Keratinocyte (primary cell): ENCODE results near the gene VAMP2.

Experiments
- EZH2 ChIP-seq: IDR thresholded peaks from one replicate; pipeline ENCODE4 v1.6.1; 2012; ENCODE audit warnings: inconsistent platforms, mild to moderate bottlenecking, low read length, moderate library complexity
- TF ChIP-seq, protein P1 (sequence below), 3 experiments: IDR thresholded peaks in 1 of 3; conservative IDR thresholded peaks in 1 of 3; optimal IDR thresholded peaks in 1 of 3; 2 replicates in 2 of 3; 3 replicates in 1 of 3; pipeline versions ENCODE3 to v1.5.1; 2011; ENCODE audit warnings: low read length in 3 of 3, mild to moderate bottlenecking in 3 of 3, moderate library complexity in 2 of 3, control low read depth in 1 of 3, inconsistent platforms in 1 of 3; ENCODE audit not compliant: insufficient read depth in 2 of 3; ENCODE audit errors: extremely low read depth in 1 of 3

DNA sequence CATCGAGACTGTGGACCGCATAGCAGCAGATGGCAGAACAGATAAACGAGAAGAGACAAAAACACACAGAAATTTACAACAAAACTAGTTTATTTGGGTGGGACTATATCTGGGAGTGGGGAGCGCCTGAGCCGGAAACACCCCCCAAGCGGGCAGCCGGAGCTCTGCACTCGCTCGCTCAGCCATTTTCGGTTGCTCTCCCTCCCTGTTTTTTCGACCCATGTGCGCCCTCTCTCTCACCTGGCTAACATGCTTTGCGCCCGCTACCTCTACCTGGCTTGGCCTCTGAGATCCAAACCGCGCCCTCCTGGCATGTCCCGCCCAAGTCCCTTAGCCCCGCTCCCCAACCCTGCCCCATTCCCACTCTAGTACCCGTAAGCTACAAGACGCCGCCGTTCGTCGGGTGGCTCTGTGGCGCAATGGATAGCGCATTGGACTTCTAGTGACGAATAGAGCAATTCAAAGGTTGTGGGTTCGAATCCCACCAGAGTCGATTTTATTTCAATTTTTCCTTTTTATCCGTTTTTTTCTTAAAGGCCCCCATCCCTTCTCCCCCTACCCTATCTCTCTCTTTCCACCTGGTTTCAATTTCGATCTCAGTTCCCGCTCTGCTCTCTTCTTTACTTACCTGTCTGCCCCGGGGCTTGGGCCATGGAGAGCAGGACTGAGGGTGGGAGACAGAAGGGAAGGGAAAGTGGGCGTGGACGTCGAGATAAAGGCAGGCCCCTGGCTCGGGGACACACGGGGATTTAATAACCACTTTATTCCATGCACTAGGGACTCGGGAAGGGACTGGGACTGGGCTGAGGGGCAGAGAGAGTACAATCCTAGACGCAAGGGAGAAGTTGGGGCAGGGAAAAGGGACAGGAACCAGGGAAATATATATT lies 42.0 kb downstream of the VAMP2 start:
- TF ChIP-seq, protein P1, sequence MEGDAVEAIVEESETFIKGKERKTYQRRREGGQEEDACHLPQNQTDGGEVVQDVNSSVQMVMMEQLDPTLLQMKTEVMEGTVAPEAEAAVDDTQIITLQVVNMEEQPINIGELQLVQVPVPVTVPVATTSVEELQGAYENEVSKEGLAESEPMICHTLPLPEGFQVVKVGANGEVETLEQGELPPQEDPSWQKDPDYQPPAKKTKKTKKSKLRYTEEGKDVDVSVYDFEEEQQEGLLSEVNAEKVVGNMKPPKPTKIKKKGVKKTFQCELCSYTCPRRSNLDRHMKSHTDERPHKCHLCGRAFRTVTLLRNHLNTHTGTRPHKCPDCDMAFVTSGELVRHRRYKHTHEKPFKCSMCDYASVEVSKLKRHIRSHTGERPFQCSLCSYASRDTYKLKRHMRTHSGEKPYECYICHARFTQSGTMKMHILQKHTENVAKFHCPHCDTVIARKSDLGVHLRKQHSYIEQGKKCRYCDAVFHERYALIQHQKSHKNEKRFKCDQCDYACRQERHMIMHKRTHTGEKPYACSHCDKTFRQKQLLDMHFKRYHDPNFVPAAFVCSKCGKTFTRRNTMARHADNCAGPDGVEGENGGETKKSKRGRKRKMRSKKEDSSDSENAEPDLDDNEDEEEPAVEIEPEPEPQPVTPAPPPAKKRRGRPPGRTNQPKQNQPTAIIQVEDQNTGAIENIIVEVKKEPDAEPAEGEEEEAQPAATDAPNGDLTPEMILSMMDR (optimal IDR thresholded peaks at IDR 0.05 in 1 of 3, IDR thresholded peaks at IDR 0.05 in 1 of 3, conservative IDR thresholded peaks at IDR 0.05 in 1 of 3; ENCODE audit: extremely low read depth in 1 of 3, insufficient read depth in 2 of 3, low read length in 3 of 3) = peak; percentile 32 to 64 (median 55)
- TF ChIP-seq EZH2 = no peak
